Measurements from ENCODE around the gene CES2. TPM values are rescaled to one million over a fixed set of nuclear protein-coding genes. Genes with fewer than 3 reads are reported as not detected.

The CES2 gene
- total RNA-seq, 1 experiment from 2014 or later, result 65.7 TPM

GRCh38 chr16:66928702-66929388 is 6.5 kb upstream of the CES2 start:
- peak; percentile 52 for DNase-seq (ENCODE audit: unreplicated experiment)
- H3K36me3 Mint-ChIP-seq (ENCODE audit: insufficient read depth, unreplicated experiment), result peaks cover 26% of the 10 kb centered on the region
- intact Hi-C loops (cut with micrococcal nuclease), result loop anchor here (1.0 kb wide), 1 partner anchor 34 kb away; no protein-coding TSS in a partner anchor
- no peaks in the 10 kb centered on the region for H3K9me3 Mint-ChIP-seq (ENCODE audit: unreplicated experiment)
- H3K27me3 Mint-ChIP-seq (ENCODE audit: insufficient read depth, unreplicated experiment), result no peaks in the 10 kb centered on the region
- TF ChIP-seq, protein P1, sequence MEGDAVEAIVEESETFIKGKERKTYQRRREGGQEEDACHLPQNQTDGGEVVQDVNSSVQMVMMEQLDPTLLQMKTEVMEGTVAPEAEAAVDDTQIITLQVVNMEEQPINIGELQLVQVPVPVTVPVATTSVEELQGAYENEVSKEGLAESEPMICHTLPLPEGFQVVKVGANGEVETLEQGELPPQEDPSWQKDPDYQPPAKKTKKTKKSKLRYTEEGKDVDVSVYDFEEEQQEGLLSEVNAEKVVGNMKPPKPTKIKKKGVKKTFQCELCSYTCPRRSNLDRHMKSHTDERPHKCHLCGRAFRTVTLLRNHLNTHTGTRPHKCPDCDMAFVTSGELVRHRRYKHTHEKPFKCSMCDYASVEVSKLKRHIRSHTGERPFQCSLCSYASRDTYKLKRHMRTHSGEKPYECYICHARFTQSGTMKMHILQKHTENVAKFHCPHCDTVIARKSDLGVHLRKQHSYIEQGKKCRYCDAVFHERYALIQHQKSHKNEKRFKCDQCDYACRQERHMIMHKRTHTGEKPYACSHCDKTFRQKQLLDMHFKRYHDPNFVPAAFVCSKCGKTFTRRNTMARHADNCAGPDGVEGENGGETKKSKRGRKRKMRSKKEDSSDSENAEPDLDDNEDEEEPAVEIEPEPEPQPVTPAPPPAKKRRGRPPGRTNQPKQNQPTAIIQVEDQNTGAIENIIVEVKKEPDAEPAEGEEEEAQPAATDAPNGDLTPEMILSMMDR (IDR thresholded peaks at IDR 0.05; ENCODE audit: unreplicated experiment), result peak; percentile 30
- peaks cover 46% of the 10 kb centered on the region for H3K4me1 Mint-ChIP-seq (ENCODE audit: insufficient read depth, unreplicated experiment)
- no TSS peak for BruUV-seq (replicated peaks)
- no peak overlapping the region for H3K4me3 Mint-ChIP-seq (ENCODE audit: unreplicated experiment)
- CTCF ChIA-PET, result interaction anchor here (0.6 to 4.1 kb wide), 10 partner anchors 9 to 267 kb away, joined by 3 to 62 read pairs (median 4); partner anchors contain the start of gene CDH16
- peak overlapping the region; percentile 69 for H3K27ac Mint-ChIP-seq (ENCODE audit: low read depth, unreplicated experiment)
- POLR2A ChIA-PET, result interaction anchor here (0.6 to 3.0 kb wide), 10 partner anchors 9 to 47 kb away, joined by 3 to 16 read pairs (median 4); partner anchors contain the start of gene CDH16

- Mint-ChIP-seq H3K4me3 (ENCODE audit: unreplicated experiment) (no peak overlapping the region), H3K36me3 (ENCODE audit: insufficient read depth, unreplicated experiment) (peaks cover 31% of the 10 kb centered on the region)
- intact Hi-C loops (cut with micrococcal nuclease), result no loop called here
These were observed 5.1 kb upstream of the CES2 start for GRCh38 chr16:66930189-66930588.

GRCh38 chr16:66931665-66932064 is 3.7 kb upstream of the CES2 start:
- Mint-ChIP-seq H3K4me3 (ENCODE audit: unreplicated experiment) (no peak overlapping the region), H3K27me3 (ENCODE audit: insufficient read depth, unreplicated experiment) (no peaks in the 10 kb centered on the region), H3K9me3 (ENCODE audit: unreplicated experiment) (no peaks in the 10 kb centered on the region), H3K4me1 (ENCODE audit: insufficient read depth, unreplicated experiment) (peaks cover 53% of the 10 kb centered on the region), H3K36me3 (ENCODE audit: insufficient read depth, unreplicated experiment) (peaks cover 32% of the 10 kb centered on the region), H3K27ac (ENCODE audit: low read depth, unreplicated experiment) (no peak overlapping the region)
- ChIA-PET POLR2A (interaction anchor here (0.8 to 1.5 kb wide), 2 partner anchors 9 to 13 kb away, joined by 3 read pairs; no protein-coding TSS in a partner anchor), CTCF (interaction anchor here (1.0 to 5.5 kb wide), 3 partner anchors 33 to 515 kb away, joined by 3 to 58 read pairs (median 3); no protein-coding TSS in a partner anchor)
- TF ChIP-seq, protein P1 (IDR thresholded peaks at IDR 0.05; ENCODE audit: unreplicated experiment), result no peak
- no TSS peak for BruUV-seq (replicated peaks)
- intact Hi-C loops (cut with micrococcal nuclease), result no loop called here
- DNase-seq (ENCODE audit: unreplicated experiment), result no peak

More at GRCh38 chr16:66930189-66930588, 5.1 kb upstream of the CES2 start:
- POLR2A ChIA-PET, result interaction anchor here (0.6 to 1.8 kb wide), 8 partner anchors 9 to 921 kb away, joined by 3 to 14 read pairs (median 4); no protein-coding TSS in a partner anchor
- BruUV-seq (replicated peaks), result no TSS peak
- TF ChIP-seq, protein P1 (IDR thresholded peaks at IDR 0.05; ENCODE audit: unreplicated experiment), result no peak
- peak; percentile 89 for DNase-seq (ENCODE audit: unreplicated experiment)
- H3K27me3 Mint-ChIP-seq (ENCODE audit: insufficient read depth, unreplicated experiment), result no peaks in the 10 kb centered on the region
- no peaks in the 10 kb centered on the region for H3K9me3 Mint-ChIP-seq (ENCODE audit: unreplicated experiment)
- peaks cover 45% of the 10 kb centered on the region for H3K4me1 Mint-ChIP-seq (ENCODE audit: insufficient read depth, unreplicated experiment)
- no peak overlapping the region for H3K27ac Mint-ChIP-seq (ENCODE audit: low read depth, unreplicated experiment)
- CTCF ChIA-PET, result interaction anchor here (1.1 to 5.5 kb wide), 4 partner anchors 17 to 36 kb away, joined by 3 to 58 read pairs (median 3); no protein-coding TSS in a partner anchor

GRCh38 chr16:66932076-66932475 is 3.2 kb upstream of the CES2 start:
- no peak overlapping the region for H3K4me3 Mint-ChIP-seq (ENCODE audit: unreplicated experiment)
- TF ChIP-seq, protein P1 (IDR thresholded peaks at IDR 0.05; ENCODE audit: unreplicated experiment), result no peak
- POLR2A ChIA-PET, result interaction anchor here (0.8 to 2.8 kb wide), 3 partner anchors 9 to 34 kb away, joined by 3 to 48 read pairs (median 3); no protein-coding TSS in a partner anchor
- BruUV-seq (replicated peaks), result no TSS peak
- CTCF ChIA-PET, result interaction anchor here (0.5 to 5.5 kb wide), 4 partner anchors 25 to 1106 kb away, joined by 3 to 58 read pairs (median 3); no protein-coding TSS in a partner anchor
- DNase-seq (ENCODE audit: unreplicated experiment), result no peak
- H3K27ac Mint-ChIP-seq (ENCODE audit: low read depth, unreplicated experiment), result no peak overlapping the region
- H3K4me1 Mint-ChIP-seq (ENCODE audit: insufficient read depth, unreplicated experiment), result peaks cover 51% of the 10 kb centered on the region
- H3K9me3 Mint-ChIP-seq (ENCODE audit: unreplicated experiment), result no peaks in the 10 kb centered on the region
- intact Hi-C loops (cut with micrococcal nuclease), result no loop called here
- no peaks in the 10 kb centered on the region for H3K27me3 Mint-ChIP-seq (ENCODE audit: insufficient read depth, unreplicated experiment)
- H3K36me3 Mint-ChIP-seq (ENCODE audit: insufficient read depth, unreplicated experiment), result peaks cover 36% of the 10 kb centered on the region
